IPS-18c (cell line): ENCODE data around the gene GNAS-AS1.

Experiments
- H3K4me3 ChIP-seq: 2 replicates; pipeline ENCODE4 v1.7.0; 2013; ENCODE audit warnings: low read depth, mild to moderate bottlenecking, low read length, moderate library complexity; ENCODE audit not compliant: insufficient read depth
- H3K9me3 ChIP-seq: one replicate; pipeline ENCODE4 v1.6.1; 2013; ENCODE audit warnings: mild to moderate bottlenecking, low read length, moderate library complexity; ENCODE audit not compliant: control insufficient read depth, insufficient read depth

The GNAS-AS1 gene

DNA sequence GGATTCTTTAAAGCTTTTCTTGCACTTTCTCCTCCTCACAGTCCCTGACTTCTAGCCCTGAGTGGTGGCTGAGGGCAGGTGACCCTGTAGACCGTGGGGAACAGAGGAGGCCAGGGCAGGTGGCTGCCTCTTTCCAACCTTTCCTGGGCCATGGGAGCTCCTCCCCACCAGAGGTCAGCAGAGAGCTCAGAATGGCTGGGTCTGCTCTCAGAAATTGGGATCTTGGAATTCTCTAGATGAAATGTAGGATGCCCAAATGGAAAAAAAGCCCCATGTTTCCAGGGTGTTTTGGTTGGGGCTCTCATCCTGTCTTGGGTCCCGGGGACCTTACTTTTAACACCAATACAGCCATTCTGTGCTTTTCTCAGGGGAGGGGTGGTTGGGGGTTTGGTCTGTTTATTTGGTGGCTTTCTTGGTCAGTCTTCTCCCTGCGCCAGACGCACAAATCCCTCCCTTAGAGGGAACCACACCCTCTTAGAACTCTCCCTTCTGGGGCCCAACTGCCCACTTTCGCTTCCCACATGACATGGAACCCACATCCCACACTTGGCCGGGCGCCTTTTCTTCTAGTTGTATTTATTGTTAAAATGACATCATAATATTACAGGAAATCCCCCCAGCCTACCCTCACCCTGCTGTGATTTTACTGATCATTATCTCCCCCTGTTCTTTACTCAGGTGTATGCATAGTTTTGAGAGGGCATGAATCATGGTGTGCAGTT lies 19.8 kb upstream of the GNAS-AS1 start:
- Histone ChIP-seq H3K4me3 (no peak overlapping the region), H3K9me3 (peaks cover 2% of the 10 kb centered on the region)

DNA sequence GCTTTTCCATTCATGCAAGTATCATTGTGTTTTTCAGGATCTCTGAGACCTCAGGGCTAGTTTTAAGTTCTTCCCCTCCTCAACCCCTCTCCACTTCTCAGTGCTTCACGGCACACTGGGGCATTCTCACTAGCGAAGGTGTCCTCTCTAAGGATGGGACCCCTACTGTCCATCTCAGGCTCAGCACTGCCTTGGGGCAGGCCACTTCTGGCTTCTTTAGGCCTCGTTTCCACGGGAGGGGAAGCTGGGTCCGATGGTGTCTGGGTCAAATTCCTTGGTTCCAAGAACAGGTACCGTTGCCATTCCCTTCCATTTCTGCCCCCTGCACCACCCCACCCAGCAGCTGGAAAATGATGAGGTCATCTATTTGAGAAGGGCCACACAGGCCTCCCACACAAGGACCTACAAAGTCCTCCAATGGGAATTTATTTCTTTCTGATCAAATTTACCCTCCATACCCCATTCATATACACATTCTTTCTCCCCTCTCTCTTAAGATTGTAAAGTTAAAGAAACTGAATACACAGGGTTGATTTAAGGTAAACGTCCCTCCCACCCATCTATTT lies 19.0 kb upstream of the GNAS-AS1 start:
- peaks cover 2% of the 10 kb centered on the region for H3K9me3 ChIP-seq
- H3K4me3 ChIP-seq: no peak overlapping the region

DNA sequence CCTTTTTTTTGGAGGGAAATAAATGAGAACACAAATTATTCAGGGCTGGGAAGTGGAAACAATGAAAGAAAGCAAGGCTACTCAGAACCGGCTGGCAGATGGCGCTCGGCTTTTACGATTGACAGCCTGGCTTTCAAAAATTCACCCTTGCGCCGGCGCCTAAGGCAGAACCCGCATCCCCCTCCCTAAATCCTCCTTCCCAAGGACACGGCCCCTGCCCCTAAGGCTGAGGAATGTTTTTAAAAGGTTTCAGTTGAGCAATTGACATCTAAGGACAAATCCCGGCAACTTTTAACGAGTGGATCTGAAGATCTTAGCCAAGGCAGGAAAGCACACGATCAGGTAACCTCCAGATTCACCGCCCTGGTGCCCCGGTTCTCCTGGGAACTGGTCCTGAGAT lies 18.1 kb upstream of the GNAS-AS1 start:
- H3K9me3 ChIP-seq: peaks cover 2% of the 10 kb centered on the region
- no peak overlapping the region for H3K4me3 ChIP-seq

DNA sequence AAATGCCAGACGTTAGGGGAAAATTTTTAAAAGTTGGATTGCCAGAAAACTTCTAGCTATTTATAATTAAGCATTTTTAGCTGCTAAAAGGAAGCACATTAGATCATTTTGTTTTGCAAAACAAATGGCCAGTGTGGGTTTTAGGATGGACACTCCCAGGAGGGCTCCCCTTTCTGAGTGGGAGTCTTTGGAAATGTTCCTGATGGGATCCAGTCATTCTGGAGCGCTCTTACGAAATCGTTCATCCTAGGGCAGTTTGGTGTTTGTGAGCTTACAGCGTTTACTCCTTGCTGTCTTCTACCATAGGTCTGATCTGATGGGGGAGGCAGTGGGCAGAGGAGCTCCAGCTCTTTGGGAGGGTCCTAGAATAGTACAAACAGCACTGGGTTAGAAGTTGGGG lies 16.5 kb upstream of the GNAS-AS1 start:
- Histone ChIP-seq H3K9me3 (peaks cover 2% of the 10 kb centered on the region), H3K4me3 (no peak overlapping the region)

DNA sequence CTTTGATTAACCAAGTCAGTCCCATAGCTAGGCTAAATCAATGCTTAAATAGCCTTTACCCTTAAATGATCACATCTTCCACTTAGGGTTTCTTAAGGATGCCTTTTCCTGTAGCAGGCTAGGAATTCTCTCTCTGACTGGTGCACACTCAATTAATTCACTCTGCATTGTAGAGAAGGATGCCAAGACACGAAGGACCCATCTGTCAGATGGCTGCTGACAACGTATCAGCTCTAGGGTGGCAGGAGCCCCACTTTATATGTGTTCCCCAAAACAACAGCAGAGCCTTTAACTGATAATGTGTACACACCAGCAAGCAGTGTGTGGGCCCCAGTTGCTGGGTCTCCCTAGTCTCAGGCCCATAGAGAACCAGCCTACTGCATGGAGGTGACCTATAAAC lies 15.1 kb upstream of the GNAS-AS1 start:
- Histone ChIP-seq H3K4me3 (no peak overlapping the region), H3K9me3 (peaks cover 2% of the 10 kb centered on the region)

DNA sequence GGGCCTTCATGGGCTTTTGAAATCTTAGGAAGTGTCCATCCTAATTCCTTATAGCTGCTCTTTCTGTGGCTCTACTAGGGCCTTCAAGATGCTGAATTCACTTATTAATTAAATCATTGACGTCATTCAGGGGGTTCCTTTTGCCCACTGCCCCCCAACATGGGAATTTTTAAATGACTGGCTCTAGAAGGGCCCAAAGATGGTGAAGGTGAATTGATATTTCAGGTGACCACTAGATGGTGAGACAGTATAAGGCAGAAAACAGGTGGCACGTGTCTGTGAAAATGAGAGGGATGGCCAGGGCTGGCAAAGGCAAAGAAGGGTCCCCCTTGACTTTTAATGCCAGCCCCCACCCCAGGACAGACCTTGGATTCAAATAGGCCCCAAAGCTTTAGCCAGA lies 13.6 kb upstream of the GNAS-AS1 start:
- Histone ChIP-seq H3K4me3 (no peak overlapping the region), H3K9me3 (peaks cover 2% of the 10 kb centered on the region)

DNA sequence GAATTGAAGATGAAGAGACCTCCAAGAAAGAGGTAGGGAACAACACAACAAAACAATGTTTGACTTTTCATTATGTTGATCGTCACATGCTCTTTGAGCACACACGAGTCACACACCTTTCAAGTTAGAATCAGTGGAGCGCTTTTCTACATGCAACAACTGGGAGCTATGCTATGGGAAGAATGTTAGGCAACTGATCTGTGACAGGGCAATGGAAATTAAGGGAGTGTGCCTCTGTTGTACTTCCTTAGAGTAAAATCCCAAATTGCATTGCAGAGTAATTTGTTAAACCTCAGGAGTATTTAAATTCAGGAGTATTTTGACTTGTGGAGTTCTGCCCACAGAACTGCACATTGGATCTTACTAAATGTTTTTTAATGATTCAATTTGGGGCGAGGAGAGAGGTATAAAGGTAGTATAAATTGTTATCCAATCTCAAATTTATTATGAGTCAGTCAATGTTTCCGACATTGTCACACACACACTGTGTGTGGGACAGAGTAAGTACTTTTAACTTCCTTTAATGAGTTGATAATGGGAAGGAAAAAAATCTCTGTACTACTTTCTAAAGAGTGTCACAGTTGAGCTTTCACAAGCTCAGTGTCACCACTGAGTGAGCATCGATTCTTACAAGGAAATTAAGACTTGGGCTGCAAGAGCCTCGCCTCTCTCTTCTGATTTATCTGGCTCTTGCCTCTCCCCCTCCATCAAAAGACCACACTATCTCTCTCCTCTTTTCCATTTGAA lies 12.5 kb upstream of the GNAS-AS1 start:
- Histone ChIP-seq H3K4me3 (no peak overlapping the region), H3K9me3 (no peaks in the 10 kb centered on the region)

DNA sequence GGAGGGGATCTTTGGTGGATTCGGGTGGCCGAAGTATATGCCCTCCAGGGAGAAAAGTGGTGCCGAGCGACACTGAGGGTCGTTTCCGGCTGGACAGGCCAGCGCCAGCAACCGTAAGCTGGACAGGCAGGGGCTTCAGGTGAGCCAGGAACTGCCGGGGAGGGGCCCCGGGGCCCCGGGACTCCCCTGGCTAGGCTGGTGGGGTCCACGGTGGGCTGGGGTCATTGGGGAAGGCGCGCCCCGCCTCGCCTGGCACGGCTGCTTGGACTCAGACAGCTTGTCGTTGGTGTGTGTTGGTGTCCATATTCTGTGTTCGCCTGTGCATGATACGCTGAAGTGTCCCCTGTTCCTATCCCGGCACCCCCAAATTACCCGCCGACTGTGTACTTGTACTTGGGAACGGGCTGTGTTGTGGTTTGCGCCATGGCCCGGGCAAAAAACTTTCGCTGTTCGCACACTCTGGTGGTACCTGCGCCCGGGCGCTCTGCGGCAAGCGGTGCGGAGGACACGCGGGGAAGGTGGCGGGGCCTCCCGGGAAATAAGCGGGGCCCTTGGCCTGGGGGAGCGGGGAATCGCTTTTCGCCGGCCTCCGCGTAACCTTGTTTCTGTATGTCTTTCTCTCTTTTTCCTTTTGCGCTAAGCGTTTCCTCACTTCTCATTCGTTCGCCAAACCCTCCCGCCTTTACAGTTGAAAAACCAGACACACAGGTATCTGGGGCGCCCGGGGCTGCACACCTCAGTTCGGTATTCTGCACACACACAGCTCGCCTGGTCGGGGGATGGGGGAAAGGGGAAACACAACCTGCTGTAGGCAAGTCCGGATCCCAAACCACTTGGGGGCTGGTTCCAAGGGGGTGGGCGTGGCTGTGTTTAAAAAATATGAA lies 5.0 kb upstream of the GNAS-AS1 start:
- Histone ChIP-seq H3K9me3 (no peaks in the 10 kb centered on the region), H3K4me3 (peak overlapping the region; percentile 38)

DNA sequence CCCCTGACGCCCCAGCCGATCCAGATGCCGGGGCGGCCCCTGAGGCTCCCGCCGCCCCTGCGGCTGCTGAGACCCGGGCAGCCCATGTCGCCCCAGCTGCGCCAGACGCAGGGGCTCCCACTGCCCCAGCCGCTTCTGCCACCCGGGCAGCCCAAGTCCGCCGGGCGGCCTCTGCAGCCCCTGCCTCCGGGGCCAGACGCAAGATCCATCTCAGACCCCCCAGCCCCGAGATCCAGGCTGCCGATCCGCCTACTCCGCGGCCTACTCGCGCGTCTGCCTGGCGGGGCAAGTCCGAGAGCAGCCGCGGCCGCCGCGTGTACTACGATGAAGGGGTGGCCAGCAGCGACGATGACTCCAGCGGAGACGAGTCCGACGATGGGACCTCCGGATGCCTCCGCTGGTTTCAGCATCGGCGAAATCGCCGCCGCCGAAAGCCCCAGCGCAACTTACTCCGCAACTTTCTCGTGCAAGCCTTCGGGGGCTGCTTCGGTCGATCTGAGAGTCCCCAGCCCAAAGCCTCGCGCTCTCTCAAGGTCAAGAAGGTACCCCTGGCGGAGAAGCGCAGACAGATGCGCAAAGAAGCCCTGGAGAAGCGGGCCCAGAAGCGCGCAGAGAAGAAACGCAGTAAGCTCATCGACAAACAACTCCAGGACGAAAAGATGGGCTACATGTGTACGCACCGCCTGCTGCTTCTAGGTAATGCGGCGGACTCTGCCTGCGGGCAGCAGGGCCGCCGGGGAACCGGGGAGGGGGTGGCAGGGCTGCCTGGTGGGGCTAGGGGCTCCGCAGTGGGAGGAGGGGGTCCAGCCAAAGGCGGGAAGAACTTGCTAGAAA lies 4.2 kb upstream of the GNAS-AS1 start:
- H3K9me3 ChIP-seq: peaks cover 2% of the 10 kb centered on the region
- peak overlapping the region; percentile 38; the same call in 1 of the 2 replicates for H3K4me3 ChIP-seq

DNA sequence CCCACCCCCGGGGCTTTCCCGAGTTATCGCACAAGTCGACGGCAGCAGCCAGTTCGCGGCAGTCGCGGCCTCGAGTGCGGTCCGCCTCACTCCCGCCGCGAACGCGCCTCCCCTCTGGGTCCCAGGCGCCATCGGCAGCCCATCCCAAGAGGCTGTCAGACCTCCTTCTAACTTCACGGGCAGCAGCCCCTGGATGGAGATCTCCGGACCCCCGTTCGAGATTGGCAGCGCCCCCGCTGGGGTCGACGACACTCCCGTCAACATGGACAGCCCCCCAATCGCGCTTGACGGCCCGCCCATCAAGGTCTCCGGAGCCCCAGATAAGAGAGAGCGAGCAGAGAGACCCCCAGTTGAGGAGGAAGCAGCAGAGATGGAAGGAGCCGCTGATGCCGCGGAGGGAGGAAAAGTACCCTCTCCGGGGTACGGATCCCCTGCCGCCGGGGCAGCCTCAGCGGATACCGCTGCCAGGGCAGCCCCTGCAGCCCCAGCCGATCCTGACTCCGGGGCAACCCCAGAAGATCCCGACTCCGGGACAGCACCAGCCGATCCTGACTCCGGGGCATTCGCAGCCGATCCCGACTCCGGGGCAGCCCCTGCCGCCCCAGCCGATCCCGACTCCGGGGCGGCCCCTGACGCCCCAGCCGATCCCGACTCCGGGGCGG lies 3.4 kb upstream of the GNAS-AS1 start:
- H3K4me3 ChIP-seq: peak overlapping the region; percentile 16; the same call in 1 of the 2 replicates

DNA sequence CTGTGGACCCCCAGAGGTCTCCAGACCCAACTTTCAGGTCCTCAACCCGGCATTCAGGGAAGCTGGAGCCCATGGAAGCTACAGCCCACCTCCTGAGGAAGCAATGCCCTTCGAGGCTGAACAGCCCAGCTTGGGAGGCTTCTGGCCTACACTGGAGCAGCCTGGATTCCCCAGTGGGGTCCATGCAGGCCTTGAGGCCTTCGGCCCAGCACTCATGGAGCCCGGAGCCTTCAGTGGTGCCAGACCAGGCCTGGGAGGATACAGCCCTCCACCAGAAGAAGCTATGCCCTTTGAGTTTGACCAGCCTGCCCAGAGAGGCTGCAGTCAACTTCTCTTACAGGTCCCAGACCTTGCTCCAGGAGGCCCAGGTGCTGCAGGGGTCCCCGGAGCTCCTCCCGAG lies 2.8 kb upstream of the GNAS-AS1 start:
- Histone ChIP-seq H3K9me3 (peaks cover 2% of the 10 kb centered on the region), H3K4me3 (peak overlapping the region; percentile 1; the same call in 1 of the 2 replicates)

More for the DNA sequence above, 3.4 kb upstream of the GNAS-AS1 start:
- H3K9me3 ChIP-seq: peaks cover 2% of the 10 kb centered on the region

DNA sequence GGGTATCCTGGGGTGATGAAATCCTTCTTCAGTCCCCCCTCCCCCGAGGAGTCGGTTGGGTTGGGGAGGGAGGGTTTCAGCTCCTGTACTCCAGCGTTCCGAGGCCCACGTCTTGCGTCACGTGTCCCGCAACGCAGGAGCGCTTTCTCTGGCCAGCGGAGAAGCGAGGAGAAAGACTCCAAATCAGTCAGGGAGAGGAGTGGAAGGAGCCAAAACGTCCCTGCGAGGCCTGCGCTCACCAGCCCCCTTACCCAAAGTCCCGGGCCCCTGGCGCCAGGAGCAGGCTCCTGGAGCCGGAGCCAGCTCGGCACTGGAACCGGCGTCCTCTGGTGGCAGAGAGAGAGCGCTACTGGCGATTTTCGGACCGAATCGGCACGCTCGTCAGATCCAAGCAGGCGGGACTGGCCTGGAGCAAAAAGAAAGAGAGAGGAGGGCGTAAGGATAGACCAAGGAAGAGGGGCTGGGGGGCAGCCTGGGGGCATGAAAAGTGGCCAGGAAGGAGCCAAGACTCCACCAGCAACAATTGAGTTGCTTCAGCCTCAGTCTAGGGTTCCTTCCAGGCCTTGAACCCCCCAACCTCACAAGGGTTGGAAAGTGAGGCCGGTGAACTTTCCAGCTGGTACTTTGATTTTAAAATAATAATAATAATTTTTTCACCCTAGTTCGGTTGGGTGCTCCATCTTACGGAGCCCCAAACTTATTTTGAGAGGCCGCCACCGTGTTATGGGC lies 2.0 kb upstream of the GNAS-AS1 start, which contains the start of gene GNAS:
TSS of gene GNAS (plus strand) at position 174 of the 729 bp plus-strand sequence.
- Histone ChIP-seq H3K9me3 (peaks cover 2% of the 10 kb centered on the region), H3K4me3 (peak within 1 kb of the TSS; percentile 69)

DNA sequence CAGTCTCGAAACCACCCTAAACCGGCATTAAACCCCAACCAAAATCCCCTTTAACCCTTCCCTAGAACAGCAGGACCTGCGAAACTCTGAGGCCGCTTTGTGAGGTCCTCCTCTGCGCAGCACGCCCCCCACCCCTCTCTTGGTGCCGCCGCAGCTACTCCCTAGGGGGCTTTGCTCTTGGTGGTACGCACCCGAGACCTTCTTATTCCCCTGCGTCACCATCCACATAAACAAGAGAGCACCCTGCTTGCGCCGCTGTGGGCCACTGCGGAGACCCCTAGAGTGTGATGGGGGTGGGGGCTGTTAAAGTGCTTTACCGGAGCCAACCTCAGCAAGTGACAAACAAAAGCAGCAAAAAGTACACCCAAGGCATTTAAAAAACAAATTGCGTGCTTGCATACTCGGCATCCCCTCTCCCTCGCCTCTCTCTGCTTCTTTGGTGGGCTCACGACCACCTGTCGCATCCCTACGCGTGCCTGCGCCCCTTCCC lies 1.3 kb upstream of the GNAS-AS1 start:
- Histone ChIP-seq H3K9me3 (peaks cover 2% of the 10 kb centered on the region), H3K4me3 (peak overlapping the region; percentile 69)

DNA sequence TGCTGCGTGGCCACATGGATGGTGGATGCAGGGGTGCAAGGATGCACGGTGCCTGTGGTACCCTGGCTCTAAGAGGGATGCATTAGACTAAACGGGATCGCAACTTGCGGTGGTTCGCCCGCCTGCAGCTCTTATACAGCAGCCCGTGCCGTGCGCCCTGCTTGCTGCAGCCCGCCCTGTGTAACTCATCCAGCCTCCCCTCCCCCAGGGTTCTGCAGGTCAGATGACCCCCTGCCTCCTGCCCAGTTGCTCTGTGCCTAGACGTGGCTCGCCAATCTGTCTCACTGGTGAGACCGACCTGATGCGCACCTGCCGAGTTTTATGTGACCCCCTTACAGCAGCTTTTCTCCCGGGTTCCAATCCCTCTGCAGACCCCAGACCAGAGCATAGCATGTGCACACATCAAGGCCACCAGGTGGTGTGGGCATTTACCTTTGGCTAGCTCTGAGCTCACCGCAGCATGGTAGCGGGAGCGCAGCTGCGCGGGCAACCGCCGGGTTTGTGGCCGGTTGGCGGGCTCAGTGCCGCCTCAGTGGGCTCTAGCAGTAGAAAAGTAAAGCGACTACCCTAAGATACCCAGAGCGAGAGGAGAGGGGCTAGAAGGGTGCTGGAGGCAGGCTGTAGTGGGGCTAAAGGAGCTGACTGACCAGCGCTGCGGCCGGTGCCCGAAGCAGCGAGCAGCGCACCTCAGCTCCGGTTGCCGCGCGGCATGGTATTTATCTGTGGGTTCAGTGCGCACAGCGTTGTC lies 693 bp upstream of the GNAS-AS1 start:
- Histone ChIP-seq H3K9me3 (peaks cover 2% of the 10 kb centered on the region), H3K4me3 (peak overlapping the region; percentile 69)

DNA sequence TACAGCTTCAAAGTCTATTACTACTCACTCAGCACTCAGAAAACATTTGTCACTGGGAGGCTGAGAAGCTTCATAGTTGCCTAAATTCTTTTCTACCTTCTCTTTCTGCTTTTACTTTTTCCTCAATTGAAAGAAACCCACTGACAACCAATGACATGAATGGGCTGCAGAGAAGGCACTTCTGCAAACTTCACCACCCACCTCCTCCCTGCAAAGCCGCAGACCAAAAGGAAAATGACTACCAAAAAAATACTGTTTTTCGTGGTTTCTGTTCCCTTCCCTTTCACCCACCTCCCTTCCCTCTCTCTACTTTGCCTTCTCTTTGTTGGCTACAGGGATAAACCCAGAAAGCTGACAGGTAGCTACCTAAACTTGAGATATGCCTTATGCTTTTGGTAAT lies 3.2 kb downstream of the GNAS-AS1 start:
- no peak overlapping the region for H3K4me3 ChIP-seq
- peaks cover 2% of the 10 kb centered on the region for H3K9me3 ChIP-seq
